WERI-Rb-1 (cell line): ENCODE measurements around the gene PRKD1.

Experiments
- DNase-seq: peaks from one replicate; pipeline ENCODE4 v3.0.0-alpha.2; 2020
- H3K27ac ChIP-seq: fragments of 250-450 bp; sonication (Bioruptor Pico); 2 replicates; pipeline ENCODE4 v1.5.1; 2020; ENCODE audit warnings: mild to moderate bottlenecking, moderate library complexity
- H3K27me3 ChIP-seq: fragments of 250-450 bp; sonication (Bioruptor Pico); 2 replicates; pipeline ENCODE4 v1.5.1; 2021; ENCODE audit warnings: mild to moderate bottlenecking, low read depth, moderate library complexity; ENCODE audit not compliant: insufficient read depth, severe bottlenecking
- H3K36me3 ChIP-seq: fragments of 250-450 bp; sonication (Bioruptor Pico); 2 replicates; pipeline ENCODE4 v1.5.1; 2020; ENCODE audit warnings: mild to moderate bottlenecking, moderate library complexity
- H3K4me3 ChIP-seq: 2 replicates; pipeline ENCODE4 v1.5.1; 2011; ENCODE audit warnings: low read depth, mild to moderate bottlenecking, control low read depth, low read length
- H3K9me3 ChIP-seq: fragments of 250-450 bp; sonication (Bioruptor Pico); 2 replicates; pipeline ENCODE4 v1.5.1; 2021; ENCODE audit warnings: mild to moderate bottlenecking, moderate library complexity; ENCODE audit not compliant: severe bottlenecking
- CTCF ChIP-seq: IDR thresholded peaks from 2 replicates; pipeline ENCODE4 v1.5.1; 2011; ENCODE audit warnings: low read depth, mild to moderate bottlenecking, control low read depth, inconsistent platforms, low read length

Gene PRKD1

GRCh38 chr14:29668201-29668600 lies 259.4 kb downstream of the PRKD1 start:
- H3K27me3 ChIP-seq: no peaks in the 10 kb centered on the region
- no peaks in the 10 kb centered on the region for H3K36me3 ChIP-seq
- H3K27ac ChIP-seq: no peak overlapping the region
- DNase-seq: no peak
- H3K4me3 ChIP-seq: no peak overlapping the region
- no peaks in the 10 kb centered on the region for H3K9me3 ChIP-seq
- TF ChIP-seq CTCF: no peak

- Histone ChIP-seq H3K9me3 (no peaks in the 10 kb centered on the region), H3K27me3 (no peaks in the 10 kb centered on the region), H3K4me3 (no peak overlapping the region), H3K27ac (no peak overlapping the region), H3K36me3 (no peaks in the 10 kb centered on the region)
- no peak for DNase-seq
- no peak for TF ChIP-seq CTCF
Observed at GRCh38 chr14:29664515-29664914, 263.1 kb downstream of the PRKD1 start.

GRCh38 chr14:29663281-29663801 lies 264.3 kb downstream of the PRKD1 start:
- Histone ChIP-seq H3K9me3 (no peaks in the 10 kb centered on the region), H3K27ac (no peak overlapping the region), H3K4me3 (no peak overlapping the region), H3K27me3 (no peaks in the 10 kb centered on the region), H3K36me3 (no peaks in the 10 kb centered on the region)
- DNase-seq: no peak
- TF ChIP-seq CTCF: no peak

DNA sequence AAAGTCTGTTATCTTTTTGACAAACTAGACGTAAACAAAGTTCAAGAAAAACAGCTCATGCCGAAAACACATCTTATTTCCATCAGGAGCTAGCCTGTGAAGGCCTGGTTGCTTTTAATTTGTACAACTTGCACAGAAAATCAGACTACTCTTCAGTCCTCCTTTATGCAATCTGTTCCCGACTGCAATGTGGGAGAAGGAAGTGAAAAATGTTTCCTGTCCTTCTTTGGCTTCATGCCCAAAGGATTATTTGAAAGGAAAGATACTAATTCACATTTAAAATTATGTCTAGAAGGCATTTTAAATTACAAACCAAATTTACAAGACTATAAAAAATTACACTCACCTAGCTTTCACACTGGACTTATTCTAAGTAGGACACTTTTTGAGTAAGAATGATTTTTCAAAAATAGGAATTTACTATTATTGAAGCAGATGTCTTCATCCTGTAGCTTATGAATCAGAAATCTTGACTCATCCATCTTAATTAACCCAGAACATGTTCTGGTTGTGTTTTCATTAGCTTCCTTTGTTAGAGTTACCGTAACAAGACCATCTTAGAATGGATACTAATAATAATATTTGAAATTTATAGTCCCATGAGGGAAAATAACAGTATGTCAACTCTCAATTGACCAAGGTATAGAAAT lies 272.6 kb downstream of the PRKD1 start:
- no peak for DNase-seq
- Histone ChIP-seq H3K9me3 (no peaks in the 10 kb centered on the region), H3K36me3 (no peaks in the 10 kb centered on the region), H3K4me3 (no peak overlapping the region), H3K27me3 (no peaks in the 10 kb centered on the region), H3K27ac (no peak overlapping the region)
- no peak for TF ChIP-seq CTCF

GRCh38 chr14:29653303-29653702 lies 274.3 kb downstream of the PRKD1 start:
- no peak for DNase-seq
- no peaks in the 10 kb centered on the region for H3K27me3 ChIP-seq
- no peak overlapping the region for H3K27ac ChIP-seq
- H3K4me3 ChIP-seq: no peak overlapping the region
- H3K36me3 ChIP-seq: no peaks in the 10 kb centered on the region
- TF ChIP-seq CTCF: no peak
- no peaks in the 10 kb centered on the region for H3K9me3 ChIP-seq

GRCh38 chr14:29652571-29652970 lies 275.1 kb downstream of the PRKD1 start:
- H3K9me3 ChIP-seq: no peaks in the 10 kb centered on the region
- no peak overlapping the region for H3K27ac ChIP-seq
- DNase-seq: no peak
- no peak for TF ChIP-seq CTCF
- H3K27me3 ChIP-seq: no peaks in the 10 kb centered on the region
- no peaks in the 10 kb centered on the region for H3K36me3 ChIP-seq
- H3K4me3 ChIP-seq: no peak overlapping the region
